Adrenal gland (tissue), 5 donors: ENCODE data around the gene CACNG7.

Experiments
- POLR2A ChIP-seq, 2 donors: fragments of 450-650 bp; IDR thresholded peaks; one replicate each; pipeline ENCODE4 v1.6.1; 2017; ENCODE audit warnings: antibody characterized with exemption in 2 of 2, mild to moderate bottlenecking in 2 of 2, moderate library complexity in 1 of 2
- TF ChIP-seq, protein P1 (sequence below), 6 experiments: fragments of 450-650 bp in 4 of 6; fragments of 200-600 bp in 2 of 6; sonication (generic) in 1 of 6; IDR thresholded peaks; 1 replicate in 5 of 6; 2 replicates in 1 of 6; pipeline versions ENCODE4 v1.5.1 to v1.8.0; 2016 to 2021; ENCODE audit warnings: antibody characterized with exemption in 6 of 6, mild to moderate bottlenecking in 2 of 6, moderate library complexity in 1 of 6
- donor health status: DM: no; HTN: no; CAD: no.

DNA sequence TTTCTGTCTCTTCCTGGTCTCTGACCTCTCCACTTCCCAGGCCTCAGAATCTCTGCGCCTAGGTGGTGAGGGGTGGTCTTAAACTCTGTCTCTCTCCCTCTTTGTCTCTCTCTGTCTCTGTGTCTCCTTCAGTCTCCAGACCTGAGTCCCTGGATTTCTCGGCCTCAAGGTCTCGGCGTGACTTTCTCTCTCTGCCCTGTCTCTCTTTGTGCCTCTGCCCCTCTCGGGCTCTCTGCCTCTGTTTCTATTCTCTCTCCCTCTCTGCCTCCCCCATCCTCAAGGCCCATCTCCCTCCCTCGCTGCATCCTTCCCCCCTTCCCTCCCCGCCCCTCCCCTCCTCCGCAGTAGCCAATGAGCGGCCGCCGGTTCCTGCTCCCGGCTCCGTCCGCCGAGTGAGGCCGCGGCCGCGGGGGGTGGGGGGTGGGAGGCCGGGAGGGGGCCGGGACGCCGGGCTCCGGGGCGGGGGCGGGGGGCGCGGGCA is at the start of gene CACNG7:
- TF ChIP-seq, protein P1, sequence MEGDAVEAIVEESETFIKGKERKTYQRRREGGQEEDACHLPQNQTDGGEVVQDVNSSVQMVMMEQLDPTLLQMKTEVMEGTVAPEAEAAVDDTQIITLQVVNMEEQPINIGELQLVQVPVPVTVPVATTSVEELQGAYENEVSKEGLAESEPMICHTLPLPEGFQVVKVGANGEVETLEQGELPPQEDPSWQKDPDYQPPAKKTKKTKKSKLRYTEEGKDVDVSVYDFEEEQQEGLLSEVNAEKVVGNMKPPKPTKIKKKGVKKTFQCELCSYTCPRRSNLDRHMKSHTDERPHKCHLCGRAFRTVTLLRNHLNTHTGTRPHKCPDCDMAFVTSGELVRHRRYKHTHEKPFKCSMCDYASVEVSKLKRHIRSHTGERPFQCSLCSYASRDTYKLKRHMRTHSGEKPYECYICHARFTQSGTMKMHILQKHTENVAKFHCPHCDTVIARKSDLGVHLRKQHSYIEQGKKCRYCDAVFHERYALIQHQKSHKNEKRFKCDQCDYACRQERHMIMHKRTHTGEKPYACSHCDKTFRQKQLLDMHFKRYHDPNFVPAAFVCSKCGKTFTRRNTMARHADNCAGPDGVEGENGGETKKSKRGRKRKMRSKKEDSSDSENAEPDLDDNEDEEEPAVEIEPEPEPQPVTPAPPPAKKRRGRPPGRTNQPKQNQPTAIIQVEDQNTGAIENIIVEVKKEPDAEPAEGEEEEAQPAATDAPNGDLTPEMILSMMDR (IDR thresholded peaks at IDR 0.05) = no peak
- no peak for TF ChIP-seq POLR2A (IDR thresholded peaks at IDR 0.05)
